WTC11 (cell line): Measurements from ENCODE around the gene C2orf72. TPM values are rescaled to one million over a fixed set of nuclear protein-coding genes. Genes with fewer than 3 reads are reported as not detected.

Source experiments
- ATAC-seq: fragments of 200-7000 bp; cut with Tn5 transposase; 2 replicates; pipeline ENCODE4 v1.10.0; 2021; ENCODE audit warnings: mild to moderate bottlenecking, moderate library complexity
- CTCF ChIA-PET: fragments of 300-600 bp; sonication (Branson Sonifier 250); formaldehyde crosslinking; loops from one replicate; lab custom pipeline; 2021; ENCODE audit warnings: antibody characterized with exemption; lab: Charles Lee
- POLR2A ChIA-PET: fragments of 350-600 bp; sonication (Branson Sonifier 250); formaldehyde crosslinking; loops from one replicate; lab custom pipeline; 2021; ENCODE audit warnings: antibody characterized with exemption; lab: Charles Lee
- DNase-seq: peaks from one replicate; pipeline ENCODE4 v3.0.0; 2021; ENCODE audit warnings: low spot score
- H3K27ac Mint-ChIP-seq: 2 replicates; pipeline ENCODE4 v1.8.0; 2021; ENCODE audit warnings: mixed read lengths
- H3K27me3 Mint-ChIP-seq: 2 replicates; pipeline ENCODE4 v1.8.0; 2021; ENCODE audit warnings: low read depth, mild to moderate bottlenecking, moderate library complexity, mixed read lengths
- H3K36me3 Mint-ChIP-seq: 2 replicates; pipeline ENCODE4 v1.8.0; 2021; ENCODE audit warnings: mixed read lengths
- H3K4me1 Mint-ChIP-seq: 2 replicates; pipeline ENCODE4 v1.8.0; 2022; ENCODE audit warnings: mixed read lengths
- H3K4me3 Mint-ChIP-seq: 2 replicates; pipeline ENCODE4 v1.8.0; 2021; ENCODE audit warnings: mild to moderate bottlenecking, moderate library complexity, mixed read lengths
- H3K9me3 Mint-ChIP-seq: 2 replicates; pipeline ENCODE4 v1.8.0; 2021; ENCODE audit warnings: mixed read lengths
- ATF1 ChIP-seq: sonication (generic); formaldehyde crosslinking; IDR thresholded peaks from 2 replicates; pipeline ENCODE4 v1.8.1; 2023; ENCODE audit warnings: mild to moderate bottlenecking, moderate library complexity, missing genetic modification reagents
- E2F1 ChIP-seq: sonication (generic); formaldehyde crosslinking; IDR thresholded peaks from 2 replicates; pipeline ENCODE4 v1.8.0; 2022; ENCODE audit warnings: mild to moderate bottlenecking, missing genetic modification reagents
- E2F5 ChIP-seq: sonication (generic); formaldehyde crosslinking; IDR thresholded peaks from 2 replicates; pipeline ENCODE4 v1.8.1; 2022; ENCODE audit warnings: mild to moderate bottlenecking, moderate library complexity, missing genetic modification reagents
- ETV6 ChIP-seq: sonication (generic); formaldehyde crosslinking; IDR thresholded peaks from 2 replicates; pipeline ENCODE4 v1.8.1; 2022; ENCODE audit warnings: mild to moderate bottlenecking, missing genetic modification reagents
- FOXP1 ChIP-seq: sonication (generic); formaldehyde crosslinking; IDR thresholded peaks from 2 replicates; pipeline ENCODE4 v1.8.0; 2022; ENCODE audit warnings: missing genetic modification reagents, mild to moderate bottlenecking, moderate library complexity, borderline replicate concordance
- GABPB1 ChIP-seq: sonication (generic); formaldehyde crosslinking; IDR thresholded peaks from 2 replicates; pipeline ENCODE4 v1.8.1; 2023; ENCODE audit warnings: mild to moderate bottlenecking, missing genetic modification reagents
- GRHL2 ChIP-seq: fragments of 250-450 bp; sonication (Bioruptor Pico); IDR thresholded peaks from 2 replicates; pipeline ENCODE4 v1.8.0; 2022; ENCODE audit warnings: mild to moderate bottlenecking, moderate library complexity; ENCODE audit not compliant: insufficient replicate concordance, severe bottlenecking
- MAX ChIP-seq: sonication (generic); formaldehyde crosslinking; IDR thresholded peaks from 2 replicates; pipeline ENCODE4 v1.8.0; 2022; ENCODE audit warnings: mild to moderate bottlenecking, missing genetic modification reagents
- MXD4 ChIP-seq: fragments of 250-450 bp; sonication (Bioruptor Pico); IDR thresholded peaks from 2 replicates; pipeline ENCODE4 v1.8.0; 2021; ENCODE audit warnings: mild to moderate bottlenecking, moderate library complexity, borderline replicate concordance
- NR2C2 ChIP-seq: sonication (generic); formaldehyde crosslinking; IDR thresholded peaks from 2 replicates; pipeline ENCODE4 v1.8.0; 2022; ENCODE audit warnings: mild to moderate bottlenecking, missing genetic modification reagents
- NR3C1 ChIP-seq: sonication (generic); formaldehyde crosslinking; conservative IDR thresholded peaks from 2 replicates; pipeline ENCODE4 v1.8.1; 2023; ENCODE audit warnings: low read depth, mild to moderate bottlenecking, missing genetic modification reagents
- PRDM15 ChIP-seq: sonication (generic); formaldehyde crosslinking; IDR thresholded peaks from 2 replicates; pipeline ENCODE4 v1.8.0; 2022; ENCODE audit warnings: missing genetic modification reagents
- SMAD4 ChIP-seq: sonication (generic); formaldehyde crosslinking; IDR thresholded peaks from 2 replicates; pipeline ENCODE4 v1.8.0; 2022; ENCODE audit warnings: mild to moderate bottlenecking, missing genetic modification reagents
- SP1 ChIP-seq: sonication (generic); formaldehyde crosslinking; conservative IDR thresholded peaks from 2 replicates; pipeline ENCODE4 v1.8.1; 2022; ENCODE audit warnings: missing genetic modification reagents
- TEAD4 ChIP-seq: sonication (generic); formaldehyde crosslinking; IDR thresholded peaks from 2 replicates; pipeline ENCODE4 v1.8.0; 2022; ENCODE audit warnings: mild to moderate bottlenecking, missing genetic modification reagents
- USF2 ChIP-seq: sonication (generic); formaldehyde crosslinking; IDR thresholded peaks from 2 replicates; pipeline ENCODE4 v1.8.1; 2023; ENCODE audit warnings: mild to moderate bottlenecking, missing genetic modification reagents, moderate library complexity
- ZBTB21 ChIP-seq: sonication (generic); formaldehyde crosslinking; IDR thresholded peaks from 2 replicates; pipeline ENCODE4 v1.8.1; 2023; ENCODE audit warnings: mild to moderate bottlenecking, missing genetic modification reagents, borderline replicate concordance
- ZNF423 ChIP-seq: fragments of 250-450 bp; sonication (Bioruptor Pico); IDR thresholded peaks from 2 replicates; pipeline ENCODE4 v2.1.2; 2022; ENCODE audit warnings: mild to moderate bottlenecking, moderate library complexity
- ZNF671 ChIP-seq: fragments of 250-450 bp; sonication (Bioruptor Pico); IDR thresholded peaks from 2 replicates; pipeline ENCODE4 v1.8.0; 2021; ENCODE audit warnings: mild to moderate bottlenecking
- total RNA-seq: library from RNA; stranded (reverse); gene quantifications from 3 replicates; pipeline ENCODE4 v1.2.3, GENCODE V29; 2021

The C2orf72 gene
- total RNA-seq, 1 experiment from 2014 or later, result 1.7 TPM

- H3K4me3 Mint-ChIP-seq, result no peak overlapping the region
- TF ChIP-seq TEAD4 (CRISPR knock-in tag) (no peak), GABPB1 (CRISPR knock-in tag) (peak; percentile 80)
- TF ChIP-seq, all 79 proteins: peak for 1
- CTCF ChIA-PET, result interaction anchor here (0.6 to 1.0 kb wide), 2 partner anchors 50 to 137 kb away, joined by 3 read pairs; no protein-coding TSS in a partner anchor
- H3K4me1 Mint-ChIP-seq, result peaks cover 4% of the 10 kb centered on the region; the same call in 1 of the 2 replicates
- no peaks in the 10 kb centered on the region for H3K36me3 Mint-ChIP-seq
- ATAC-seq (no peak), DNase-seq (no peak)
- no peak overlapping the region for H3K27ac Mint-ChIP-seq
- peaks cover 46% of the 10 kb centered on the region for H3K27me3 Mint-ChIP-seq
- H3K9me3 Mint-ChIP-seq, result no peaks in the 10 kb centered on the region
- POLR2A ChIA-PET, result interaction anchor here (0.6 kb wide), 1 partner anchor 44 kb away, joined by 8 read pairs; no protein-coding TSS in a partner anchor
Observed at GRCh38 chr2:231050018-231050901, 12.9 kb downstream of the C2orf72 start.

- peaks cover 7% of the 10 kb centered on the region; the same call in 1 of the 2 replicates for H3K4me1 Mint-ChIP-seq
- POLR2A ChIA-PET, result interaction anchor here (0.6 kb wide), 1 partner anchor 45 kb away, joined by 8 read pairs; no protein-coding TSS in a partner anchor
- peak; percentile 25; the same call in 1 of the 2 replicates for TF ChIP-seq GABPB1 (CRISPR knock-in tag)
- TF ChIP-seq USF2 (CRISPR knock-in tag), result no peak
- no peak for TF ChIP-seq ZNF671 (CRISPR knock-in tag)
- TF ChIP-seq GRHL2 (CRISPR knock-in tag), result no peak
- no peak for TF ChIP-seq MXD4
- TF ChIP-seq FOXP1, result no peak
- no peak for TF ChIP-seq NR2C2 (CRISPR knock-in tag)
- no peak for DNase-seq
- H3K27ac Mint-ChIP-seq, result no peak overlapping the region
- no peaks in the 10 kb centered on the region for H3K36me3 Mint-ChIP-seq
- no peaks in the 10 kb centered on the region for H3K9me3 Mint-ChIP-seq
- no peak overlapping the region for H3K4me3 Mint-ChIP-seq
- CTCF ChIA-PET, result interaction anchor here (1.0 kb wide), 1 partner anchor 51 kb away, joined by 3 read pairs; no protein-coding TSS in a partner anchor
- peaks cover 46% of the 10 kb centered on the region for H3K27me3 Mint-ChIP-seq
- no peak for ATAC-seq
Observed at GRCh38 chr2:231051116-231051515, 13.8 kb downstream of the C2orf72 start.

GRCh38 chr2:231052494-231053451 is 15.4 kb downstream of the C2orf72 start:
- DNase-seq (peak; percentile 90), ATAC-seq (peak; percentile 88)
- Mint-ChIP-seq H3K4me3 (peak overlapping the region; percentile 76), H3K27ac (no peak overlapping the region), H3K4me1 (peaks cover 11% of the 10 kb centered on the region), H3K36me3 (no peaks in the 10 kb centered on the region), H3K27me3 (peaks cover 46% of the 10 kb centered on the region), H3K9me3 (no peaks in the 10 kb centered on the region)
- POLR2A ChIA-PET, result interaction anchor here (1.0 to 1.1 kb wide), 2 partner anchors 185 to 205 kb away, joined by 3 read pairs; no protein-coding TSS in a partner anchor
- CTCF ChIA-PET, result interaction anchor here (0.6 to 2.0 kb wide), 52 partner anchors 9 to 424 kb away, joined by 3 to 51 read pairs (median 5); partner anchors contain the start of genes C2orf72, GPR55 and NCL
- TF ChIP-seq SP1 (CRISPR knock-in tag) (peak; percentile 70), MAX (peak; percentile 81), E2F1 (CRISPR knock-in tag) (0 out of 2 replicates have a peak, but pooled peaks have one; percentile 28), PRDM15 (CRISPR knock-in tag) (peak; percentile 92), SMAD4 (CRISPR knock-in tag) (peak; percentile 60; the same call in 1 of the 2 replicates), ATF1 (no peak), ETV6 (CRISPR knock-in tag) (no peak; the same call in 1 of the 2 replicates), ZNF423 (CRISPR knock-in tag) (no peak), ZBTB21 (CRISPR knock-in tag) (peak; percentile 68), NR3C1 (CRISPR knock-in tag) (0 out of 2 replicates have a peak, but pooled peaks have one; percentile 50), E2F5 (CRISPR knock-in tag) (no peak), NR2C2 (CRISPR knock-in tag) (0 out of 2 replicates have a peak, but pooled peaks have one; percentile 41)
